ENCODE data around the gene A4GALT. TPM values are rescaled to one million over a fixed set of nuclear protein-coding genes. Genes with fewer than 3 reads are reported as not detected.
"Not testable (repeated sequence)": the region's sequence is repeated elsewhere in the genome, so short reads cannot be mapped to it uniquely, and the experiment has no call there.

The A4GALT gene
- total RNA-seq, 2 experiments from 2014 or later = not detected

DNA sequence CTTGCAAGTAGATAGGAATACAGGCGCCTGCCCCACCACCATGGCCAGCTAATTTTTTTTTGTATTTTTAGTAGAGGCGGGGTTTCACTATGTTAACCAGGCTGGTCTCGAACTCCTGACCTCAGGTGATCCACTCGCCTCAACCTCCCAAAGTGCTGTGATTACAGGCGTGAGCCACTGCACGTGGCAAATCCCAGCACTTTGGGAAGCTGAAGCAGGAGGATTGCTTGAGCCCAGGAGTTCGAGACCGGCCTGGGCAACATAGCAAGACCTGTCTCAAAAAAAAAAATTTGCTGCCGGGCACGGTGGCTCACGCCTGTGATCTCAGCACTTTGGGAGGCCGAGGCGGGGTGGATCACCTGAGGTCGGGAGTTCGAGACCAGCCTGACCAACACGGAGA, 34.5 kb upstream of the A4GALT start:
- CTCF ChIA-PET = interaction anchor here (0.8 kb wide), 1 partner anchor 59 kb away, joined by 3 read pairs; no protein-coding TSS in a partner anchor

DNA sequence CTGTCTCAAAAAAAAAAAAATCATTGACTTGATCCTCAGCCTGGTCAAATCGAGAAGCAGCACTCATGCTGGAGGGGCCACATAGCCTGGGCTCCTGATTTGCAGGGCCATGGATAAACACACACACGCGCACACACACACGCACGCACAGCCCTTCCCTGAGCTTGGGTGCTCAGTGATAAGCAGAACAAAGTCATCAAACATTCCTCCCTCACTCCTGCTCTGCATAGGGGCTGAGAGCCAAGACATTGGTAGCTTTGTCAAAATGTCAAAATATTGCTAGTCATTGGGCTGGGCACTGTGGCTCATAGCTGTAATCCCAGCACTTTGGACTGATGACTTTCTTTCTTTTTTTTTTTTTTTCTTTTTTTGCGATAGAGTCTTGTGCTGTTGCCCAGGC, 34.0 kb upstream of the A4GALT start:
- Mint-ChIP-seq H3K4me1 (ENCODE audit: low read depth) (no peaks in the 10 kb centered on the region), H3K27me3 (ENCODE audit: low read depth) (peaks cover 3% of the 10 kb centered on the region), H3K9me3 (no peaks in the 10 kb centered on the region), H3K36me3 (ENCODE audit: low read depth) (no peaks in the 10 kb centered on the region), H3K4me3 (no peak overlapping the region), H3K27ac (no peak overlapping the region)
- intact Hi-C loops (cut with micrococcal nuclease) = no loop called here
- CTCF ChIA-PET = interaction anchor here (0.8 kb wide), 1 partner anchor 59 kb away, joined by 3 read pairs; no protein-coding TSS in a partner anchor
- DNase-seq = no peak

More for the DNA sequence above, 34.5 kb upstream of the A4GALT start:
- H3K9me3 Mint-ChIP-seq; H3K4me1 Mint-ChIP-seq (ENCODE audit: low read depth); H3K27ac Mint-ChIP-seq; DNase-seq; H3K4me3 Mint-ChIP-seq; H3K27me3 Mint-ChIP-seq (ENCODE audit: low read depth); H3K36me3 Mint-ChIP-seq (ENCODE audit: low read depth); intact Hi-C loops (cut with micrococcal nuclease): not testable (repeated sequence)

DNA sequence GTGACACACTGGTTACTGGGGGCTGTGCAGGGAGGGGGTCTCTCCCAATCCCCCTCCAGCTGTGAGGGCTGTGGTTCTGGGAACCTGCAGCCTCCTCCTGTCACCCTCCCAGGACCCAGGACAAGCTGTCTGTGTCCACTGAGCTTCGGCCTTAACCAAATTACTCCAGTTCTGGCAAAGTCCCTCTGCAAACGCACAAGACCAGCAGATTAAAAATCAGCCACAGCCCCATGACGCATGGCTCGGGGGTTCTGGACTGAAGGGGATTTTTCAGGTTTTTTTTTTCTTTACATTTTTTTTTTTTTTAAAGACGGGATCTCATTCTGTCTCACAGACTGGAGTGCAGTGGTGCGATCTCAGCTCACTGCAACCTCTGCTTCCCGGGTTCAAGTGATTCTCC, 32.2 kb upstream of the A4GALT start:
- Mint-ChIP-seq H3K9me3 (no peaks in the 10 kb centered on the region), H3K27ac (no peak overlapping the region), H3K36me3 (ENCODE audit: low read depth) (no peaks in the 10 kb centered on the region), H3K4me3 (no peak overlapping the region), H3K4me1 (ENCODE audit: low read depth) (no peaks in the 10 kb centered on the region), H3K27me3 (ENCODE audit: low read depth) (peaks cover under 1% of the 10 kb centered on the region)
- intact Hi-C loops (cut with micrococcal nuclease) = no loop called here
- CTCF ChIA-PET = no interaction called here
- no peak for DNase-seq

DNA sequence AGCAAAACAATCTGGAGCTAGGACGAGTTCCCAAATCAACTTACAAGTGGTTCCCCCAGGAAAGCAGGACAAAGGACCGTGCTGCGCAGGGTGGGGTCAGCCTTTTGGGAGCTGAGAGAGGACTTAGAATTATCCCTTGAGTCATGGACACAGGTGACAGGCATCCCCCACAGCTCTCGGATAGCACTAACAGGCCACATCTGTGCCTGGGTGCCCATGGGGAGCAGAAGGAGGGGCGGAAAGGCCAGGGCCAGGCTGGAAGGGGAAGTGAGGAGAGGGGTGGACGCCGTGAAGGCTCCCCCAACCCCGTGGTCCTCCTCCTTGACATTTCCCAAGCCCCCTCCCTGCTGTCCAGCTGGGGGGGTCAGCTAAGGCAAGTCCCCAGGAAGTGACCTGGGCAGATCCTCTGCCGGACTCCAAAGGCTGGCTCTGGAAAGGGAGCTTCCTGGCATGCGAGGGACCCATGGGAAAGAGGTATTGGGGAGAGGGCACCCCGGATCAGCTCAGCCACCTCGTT, 31.6 kb upstream of the A4GALT start:
- no peak overlapping the region for H3K27ac Mint-ChIP-seq
- intact Hi-C loops (cut with micrococcal nuclease) = no loop called here
- CTCF ChIA-PET = no interaction called here
- H3K9me3 Mint-ChIP-seq = no peaks in the 10 kb centered on the region
- no peaks in the 10 kb centered on the region for H3K36me3 Mint-ChIP-seq (ENCODE audit: low read depth)
- no peaks in the 10 kb centered on the region for H3K27me3 Mint-ChIP-seq (ENCODE audit: low read depth)
- DNase-seq = no peak
- no peaks in the 10 kb centered on the region for H3K4me1 Mint-ChIP-seq (ENCODE audit: low read depth)
- H3K4me3 Mint-ChIP-seq = no peak overlapping the region

DNA sequence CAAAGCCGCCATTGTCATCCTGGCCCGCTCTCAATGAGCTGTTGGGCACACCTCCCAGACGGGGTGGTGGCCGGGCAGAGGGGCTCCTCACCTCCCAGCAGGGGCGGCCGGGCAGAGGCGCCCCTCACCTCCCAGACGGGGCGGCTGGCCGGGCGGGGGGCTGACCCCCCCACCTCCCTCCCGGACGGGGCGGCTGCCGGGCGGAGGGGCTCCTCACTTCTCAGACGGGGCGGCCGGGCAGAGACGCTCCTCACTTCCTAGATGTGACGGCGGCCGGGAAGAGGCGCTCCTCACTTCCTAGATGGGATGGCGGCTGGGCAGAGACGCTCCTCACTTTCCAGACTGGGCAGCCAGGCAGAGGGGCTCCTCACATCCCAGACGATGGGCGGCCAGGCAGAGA, 29.8 kb upstream of the A4GALT start:
- H3K27ac Mint-ChIP-seq; H3K27me3 Mint-ChIP-seq (ENCODE audit: low read depth); H3K9me3 Mint-ChIP-seq; H3K4me3 Mint-ChIP-seq; DNase-seq; H3K4me1 Mint-ChIP-seq (ENCODE audit: low read depth); intact Hi-C loops (cut with micrococcal nuclease); CTCF ChIA-PET; H3K36me3 Mint-ChIP-seq (ENCODE audit: low read depth): not testable (repeated sequence)

DNA sequence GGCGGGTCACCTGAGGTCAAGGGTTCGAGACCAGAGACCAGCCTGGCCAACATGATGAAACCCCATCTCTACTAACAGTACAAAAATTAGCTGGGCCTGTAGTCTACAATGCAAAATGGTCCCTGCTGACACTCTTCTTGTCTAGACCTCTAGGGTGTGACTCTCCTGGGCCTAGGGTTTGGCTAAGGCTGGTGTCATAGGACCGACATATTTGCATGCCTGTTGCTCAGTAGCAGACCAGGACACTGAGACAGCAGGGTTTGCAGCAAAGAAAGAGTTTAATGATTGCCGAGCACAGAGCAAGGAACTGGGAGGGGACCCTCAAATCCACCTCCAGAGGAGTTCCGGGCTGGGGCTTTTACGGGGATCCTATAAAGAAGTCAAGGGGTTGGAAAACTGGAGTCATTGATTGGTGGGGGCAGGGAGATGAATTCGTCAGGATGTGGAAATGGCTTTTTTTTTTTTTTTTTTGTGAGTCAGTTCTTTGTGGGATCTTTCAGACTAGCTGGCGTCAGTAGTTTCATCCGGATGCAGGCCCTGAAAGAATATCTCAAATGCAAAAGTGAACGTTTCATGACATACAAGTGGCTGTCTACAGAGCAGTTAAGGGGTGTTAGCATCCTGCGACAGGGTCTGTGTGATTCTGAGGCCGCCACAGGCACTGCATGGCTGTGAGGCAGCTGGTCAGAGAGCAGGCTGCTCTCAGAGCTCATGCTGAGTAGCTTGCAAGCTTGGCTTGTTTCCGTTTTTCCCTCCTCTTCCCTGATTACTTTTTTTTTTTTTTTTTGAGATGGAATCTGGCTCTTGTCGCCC, 27.2 kb upstream of the A4GALT start:
- CTCF ChIA-PET = interaction anchor here (1.4 kb wide), 1 partner anchor 312 kb away, joined by 3 read pairs; no protein-coding TSS in a partner anchor
- Mint-ChIP-seq H3K36me3 (ENCODE audit: low read depth) (no peaks in the 10 kb centered on the region), H3K4me1 (ENCODE audit: low read depth) (no peaks in the 10 kb centered on the region), H3K27me3 (ENCODE audit: low read depth) (no peaks in the 10 kb centered on the region), H3K27ac (no peak overlapping the region), H3K9me3 (no peaks in the 10 kb centered on the region), H3K4me3 (no peak overlapping the region)
- DNase-seq = no peak
- intact Hi-C loops (cut with micrococcal nuclease) = no loop called here

DNA sequence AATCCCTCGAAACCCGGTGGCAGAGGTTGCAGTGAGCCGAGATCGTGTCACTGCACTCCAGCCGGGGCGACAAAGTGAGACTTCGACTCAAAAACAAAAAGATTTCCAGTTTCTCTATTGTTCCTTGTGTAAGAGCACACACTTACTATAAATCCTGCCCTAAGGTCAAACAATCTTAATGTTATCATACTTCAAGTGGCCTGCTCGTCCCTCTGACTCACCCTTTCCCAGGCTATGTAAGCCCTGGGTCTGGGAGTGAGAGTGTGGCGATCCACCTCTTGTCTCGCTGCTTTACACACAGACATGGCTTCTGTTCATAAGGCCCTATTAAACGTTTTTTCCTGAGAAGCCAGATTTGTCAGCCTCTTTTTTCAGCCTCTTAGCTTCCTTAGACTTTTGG, 24.4 kb upstream of the A4GALT start:
- intact Hi-C loops (cut with micrococcal nuclease) = no loop called here
- H3K27me3 Mint-ChIP-seq (ENCODE audit: low read depth) = no peaks in the 10 kb centered on the region
- no peak for DNase-seq
- H3K27ac Mint-ChIP-seq = no peak overlapping the region
- H3K36me3 Mint-ChIP-seq (ENCODE audit: low read depth) = no peaks in the 10 kb centered on the region
- H3K9me3 Mint-ChIP-seq = no peaks in the 10 kb centered on the region
- H3K4me3 Mint-ChIP-seq = no peak overlapping the region
- H3K4me1 Mint-ChIP-seq (ENCODE audit: low read depth) = no peaks in the 10 kb centered on the region
- CTCF ChIA-PET = no interaction called here

DNA sequence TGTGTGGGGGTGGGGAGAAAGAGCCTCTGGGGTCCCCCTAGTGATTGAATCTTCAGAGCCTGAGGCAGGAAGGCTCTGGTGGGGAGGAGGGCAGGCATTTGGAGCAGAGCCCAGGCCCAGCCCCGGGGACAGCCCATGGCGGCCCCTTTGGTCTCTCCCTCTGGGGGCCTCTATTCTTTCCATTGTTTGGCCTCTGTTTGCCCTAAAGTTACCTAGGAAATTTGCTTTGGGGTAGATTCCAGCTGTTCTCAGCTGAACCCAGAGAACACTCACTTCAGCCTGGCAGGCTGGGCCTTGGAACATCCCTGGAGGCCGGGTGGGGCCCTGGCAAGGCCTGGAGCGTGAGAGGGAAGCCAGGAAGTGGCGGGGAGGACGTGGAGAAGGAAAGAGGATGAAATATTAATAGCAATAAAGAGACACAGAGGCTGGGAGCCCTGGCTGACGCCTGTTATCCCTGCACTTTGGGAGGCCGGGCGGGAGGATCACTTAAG, 22.9 kb upstream of the A4GALT start:
- Mint-ChIP-seq H3K27me3 (ENCODE audit: low read depth) (no peaks in the 10 kb centered on the region), H3K27ac (no peak overlapping the region), H3K9me3 (no peaks in the 10 kb centered on the region), H3K36me3 (ENCODE audit: low read depth) (no peaks in the 10 kb centered on the region), H3K4me1 (ENCODE audit: low read depth) (no peaks in the 10 kb centered on the region), H3K4me3 (no peak overlapping the region)
- intact Hi-C loops (cut with micrococcal nuclease) = no loop called here
- no peak for DNase-seq
- CTCF ChIA-PET = interaction anchor here (0.5 kb wide), 1 partner anchor 296 kb away, joined by 5 read pairs; no protein-coding TSS in a partner anchor

DNA sequence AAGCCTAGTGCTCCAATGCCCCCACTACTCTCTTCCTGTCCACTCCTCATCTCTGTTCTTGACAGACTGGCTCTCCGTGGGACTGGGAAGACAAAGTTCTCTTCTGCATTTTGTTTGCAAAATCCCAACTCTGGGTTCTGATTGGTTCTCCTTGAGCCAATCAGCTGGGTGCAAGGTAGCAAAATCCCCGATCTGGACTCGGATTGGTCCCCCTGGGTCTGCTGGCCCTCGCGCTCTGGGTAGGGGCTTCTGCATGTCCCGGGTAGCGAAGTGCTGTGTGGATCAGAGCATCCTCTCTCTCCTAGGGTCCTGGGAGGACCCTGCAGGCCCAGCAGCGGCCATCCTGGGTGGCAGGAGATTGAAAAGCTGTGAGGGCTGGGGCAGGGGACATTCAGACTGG, 22.3 kb upstream of the A4GALT start:
- intact Hi-C loops (cut with micrococcal nuclease) = no loop called here
- CTCF ChIA-PET = interaction anchor here (0.5 kb wide), 1 partner anchor 297 kb away, joined by 5 read pairs; no protein-coding TSS in a partner anchor
- Mint-ChIP-seq H3K4me3 (no peak overlapping the region), H3K27ac (no peak overlapping the region), H3K4me1 (ENCODE audit: low read depth) (no peaks in the 10 kb centered on the region), H3K36me3 (ENCODE audit: low read depth) (no peaks in the 10 kb centered on the region), H3K9me3 (no peaks in the 10 kb centered on the region), H3K27me3 (ENCODE audit: low read depth) (no peaks in the 10 kb centered on the region)
- DNase-seq = no peak

DNA sequence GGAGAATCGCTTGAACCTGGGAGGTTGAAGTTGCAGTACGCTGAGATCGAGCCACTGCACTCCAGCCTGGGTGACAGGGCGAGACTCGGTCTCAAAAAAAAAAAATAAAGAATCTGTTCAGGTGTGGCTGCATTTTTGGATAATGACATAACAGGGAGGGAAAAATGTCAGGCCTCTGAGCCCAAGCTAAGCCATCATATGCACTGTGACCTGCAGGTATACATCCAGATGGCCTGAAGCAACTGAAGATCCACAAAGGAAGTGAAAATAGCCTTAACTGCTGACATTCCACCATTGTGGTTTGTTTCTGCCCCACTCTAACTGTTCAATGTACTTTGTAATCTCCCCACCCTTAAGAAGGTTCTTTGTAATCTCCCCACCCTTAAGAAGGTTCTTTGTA, 19.6 kb upstream of the A4GALT start:
- H3K4me1 Mint-ChIP-seq (ENCODE audit: low read depth); DNase-seq; H3K27me3 Mint-ChIP-seq (ENCODE audit: low read depth); H3K27ac Mint-ChIP-seq; H3K36me3 Mint-ChIP-seq (ENCODE audit: low read depth); H3K4me3 Mint-ChIP-seq; intact Hi-C loops (cut with micrococcal nuclease); H3K9me3 Mint-ChIP-seq: not testable (repeated sequence)
- CTCF ChIA-PET = interaction anchor here (1.0 kb wide), 1 partner anchor 13 kb away, joined by 3 read pairs; no protein-coding TSS in a partner anchor

DNA sequence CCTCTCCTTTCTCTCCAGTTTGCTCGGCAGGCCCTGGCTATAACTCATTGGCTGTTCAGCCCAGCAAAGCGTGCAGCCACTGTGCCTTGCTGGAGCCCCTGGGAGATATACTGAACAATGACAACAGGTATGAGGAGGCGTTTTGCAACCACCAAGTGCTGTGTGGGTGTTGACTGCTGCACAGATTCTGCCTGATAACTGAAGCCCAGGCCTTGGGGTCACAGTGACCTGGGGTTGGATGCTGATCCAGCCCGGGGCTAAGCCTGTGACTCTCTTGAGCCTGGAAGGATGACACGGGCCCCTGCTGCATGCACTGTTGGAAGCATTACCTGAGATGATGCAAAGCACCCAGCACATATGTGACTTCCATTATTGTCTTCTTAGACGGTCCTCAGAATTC, 13.7 kb upstream of the A4GALT start:
- Mint-ChIP-seq H3K36me3 (ENCODE audit: low read depth) (no peaks in the 10 kb centered on the region), H3K27me3 (ENCODE audit: low read depth) (no peaks in the 10 kb centered on the region), H3K9me3 (no peaks in the 10 kb centered on the region), H3K27ac (no peak overlapping the region), H3K4me3 (no peak overlapping the region), H3K4me1 (ENCODE audit: low read depth) (no peaks in the 10 kb centered on the region)
- CTCF ChIA-PET = no interaction called here
- no peak for DNase-seq
- intact Hi-C loops (cut with micrococcal nuclease) = no loop called here

DNA sequence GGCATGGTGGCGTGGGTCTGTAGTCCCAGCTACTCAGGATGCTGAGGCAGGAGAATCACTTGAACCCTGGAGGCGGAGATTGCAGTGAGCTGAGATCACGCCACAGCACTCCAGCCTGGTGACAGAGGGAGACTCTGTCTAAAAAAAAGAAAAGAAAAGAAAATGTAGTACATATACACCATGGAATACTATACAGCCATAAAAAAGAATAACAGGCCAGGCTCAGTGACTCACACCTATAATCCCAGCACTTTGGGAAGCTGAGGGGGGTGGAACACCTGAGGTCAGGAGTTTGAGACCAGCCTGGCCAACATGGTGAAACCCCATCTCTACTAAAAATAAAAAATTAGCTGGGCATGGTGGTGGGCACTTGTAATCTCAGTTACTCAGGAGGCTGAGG, 12.7 kb upstream of the A4GALT start:
- H3K36me3 Mint-ChIP-seq (ENCODE audit: low read depth); intact Hi-C loops (cut with micrococcal nuclease); H3K27ac Mint-ChIP-seq; H3K9me3 Mint-ChIP-seq; DNase-seq; H3K4me1 Mint-ChIP-seq (ENCODE audit: low read depth); CTCF ChIA-PET; H3K27me3 Mint-ChIP-seq (ENCODE audit: low read depth); H3K4me3 Mint-ChIP-seq: not testable (repeated sequence)

DNA sequence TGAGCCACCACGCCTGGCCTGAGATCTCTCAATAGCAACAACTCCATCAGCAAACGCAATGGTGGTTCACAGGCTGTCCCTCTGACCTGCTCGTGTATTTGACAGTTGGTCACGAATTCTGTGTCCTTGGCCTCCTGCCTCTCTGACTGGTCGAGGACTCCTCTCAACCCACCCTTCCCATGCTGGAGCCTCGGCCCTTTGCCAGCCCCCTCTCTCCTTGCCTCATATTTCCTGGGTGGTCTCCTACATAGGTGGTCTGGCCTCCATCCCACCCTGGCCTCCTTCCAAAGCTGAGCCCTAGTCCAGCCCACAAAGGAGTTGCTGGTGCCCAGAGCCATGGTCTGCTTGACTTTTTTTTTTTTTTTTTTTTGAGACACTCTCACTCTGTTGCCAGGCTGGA, 11.4 kb upstream of the A4GALT start:
- H3K36me3 Mint-ChIP-seq (ENCODE audit: low read depth) = no peaks in the 10 kb centered on the region
- H3K27ac Mint-ChIP-seq = no peak overlapping the region
- intact Hi-C loops (cut with micrococcal nuclease) = no loop called here
- H3K9me3 Mint-ChIP-seq = no peaks in the 10 kb centered on the region
- no peak overlapping the region for H3K4me3 Mint-ChIP-seq
- CTCF ChIA-PET = no interaction called here
- DNase-seq = no peak
- H3K4me1 Mint-ChIP-seq (ENCODE audit: low read depth) = no peaks in the 10 kb centered on the region
- H3K27me3 Mint-ChIP-seq (ENCODE audit: low read depth) = no peaks in the 10 kb centered on the region
